22Rv1 (cell line): ENCODE results near the gene MYO9B.

Experiments
- H3K27ac ChIP-seq: fragments of 450-650 bp; 2 replicates; pipeline ENCODE4 v1.5.1; 2017
- CTCF ChIP-seq: fragments of 450-650 bp; IDR thresholded peaks from 2 replicates; pipeline ENCODE4 v1.5.1; 2017; ENCODE audit warnings: mild to moderate bottlenecking
- ZFX ChIP-seq: fragments of 450-650 bp; IDR thresholded peaks from 2 replicates; pipeline ENCODE4 v1.6.1; 2017; ENCODE audit warnings: antibody characterized with exemption, borderline replicate concordance

The MYO9B gene

GRCh38 chr19:17192751-17193150 lies 117.2 kb downstream of the MYO9B start:
- H3K27ac ChIP-seq = no peak overlapping the region
- TF ChIP-seq CTCF (no peak), ZFX (no peak)

GRCh38 chr19:17194608-17195007 lies 119.0 kb downstream of the MYO9B start:
- H3K27ac ChIP-seq = no peak overlapping the region
- no peak for TF ChIP-seq CTCF
- no peak for TF ChIP-seq ZFX

- H3K27ac ChIP-seq = no peak overlapping the region
- TF ChIP-seq CTCF (no peak), ZFX (no peak)
These were observed 119.5 kb downstream of the MYO9B start for GRCh38 chr19:17195106-17195505.

- no peak for TF ChIP-seq CTCF
- TF ChIP-seq ZFX = no peak
- no peak overlapping the region for H3K27ac ChIP-seq
These were observed 121.0 kb downstream of the MYO9B start for GRCh38 chr19:17196610-17197009.

- TF ChIP-seq ZFX (no peak), CTCF (no peak)
- H3K27ac ChIP-seq = no peak overlapping the region
These were observed 122.1 kb downstream of the MYO9B start for GRCh38 chr19:17197666-17198065.

GRCh38 chr19:17200408-17201079 lies 125.0 kb downstream of the MYO9B start:
- H3K27ac ChIP-seq = no peak overlapping the region
- TF ChIP-seq ZFX (no peak), CTCF (no peak)

GRCh38 chr19:17202249-17202648 lies 126.7 kb downstream of the MYO9B start:
- no peak overlapping the region for H3K27ac ChIP-seq
- no peak for TF ChIP-seq ZFX
- TF ChIP-seq CTCF = no peak
